ENCODE measurements around the gene PLEKHH1. TPM values are rescaled to one million over a fixed set of nuclear protein-coding genes. Genes with fewer than 3 reads are reported as not detected.

The PLEKHH1 gene
- polyA plus RNA-seq, 3 donors: 0.23 TPM; not detected in 2

- 73% methylated on average over 4 of the region's 7 CpGs for WGBS (ENCODE audit: insufficient coverage)
- no peak for TF ChIP-seq CTCF (IDR thresholded peaks at IDR 0.05)
- intact Hi-C loops (cut with micrococcal nuclease): loop anchor here (5.0 kb wide), 2 partner anchors 85 to 125 kb away; no protein-coding TSS in a partner anchor
- no peak for DNase-seq
- Histone ChIP-seq H3K9ac (ENCODE audit: insufficient read depth, low read length, poor library complexity, severe bottlenecking) (no peak overlapping the region), H3K27me3 (ENCODE audit: control insufficient read depth in 2 of 2, insufficient read depth in 2 of 2, low read length in 2 of 2) (no peaks in the 10 kb centered on the region), H4K20me1 (ENCODE audit: insufficient read depth, low read length) (no peaks in the 10 kb centered on the region), H3K9me3 (replicated peaks in 1 of 2; ENCODE audit: control insufficient read depth in 1 of 2, insufficient read depth in 1 of 2, low read length in 2 of 2) (no peaks in the 10 kb centered on the region), H3K4me2 (replicated peaks; ENCODE audit: extremely low read depth, low read length, poor library complexity, severe bottlenecking) (no peak overlapping the region), H3K4me3 (replicated peaks in 1 of 3; ENCODE audit: low read depth in 2 of 3, low read length in 3 of 3) (no peak overlapping the region), H3K36me3 (replicated peaks in 1 of 2; ENCODE audit: control insufficient read depth in 1 of 2, insufficient read depth in 2 of 2, low read length in 2 of 2) (peaks cover 0 to 6% of the 10 kb centered on the region in 2 donors), H3K27ac (ENCODE audit: low read depth in 1 of 2, low read length in 2 of 2) (no peak overlapping the region), H3K79me2 (ENCODE audit: insufficient read depth, low read length) (no peaks in the 10 kb centered on the region), H3K4me1 (ENCODE audit: control insufficient read depth in 1 of 2, insufficient read depth in 2 of 2, low read length in 2 of 2) (no peaks in the 10 kb centered on the region), H2AFZ (ENCODE audit: insufficient read depth, low read depth, low read length, poor library complexity, severe bottlenecking) (no peak overlapping the region)
- Mint-ChIP-seq H3K9me3 (no peaks in the 10 kb centered on the region), H3K4me1 (peaks cover 2% of the 10 kb centered on the region), H3K4me3 (no peak overlapping the region), H3K36me3 (peaks cover 6 to 9% of the 10 kb centered on the region in 2 donors), H3K27me3 (ENCODE audit: low read depth in 3 of 3) (peaks cover 0 to 4% (median 0%) of the 10 kb centered on the region in 3 donors), H3K27ac (no peak overlapping the region)
These were observed 49.0 kb downstream of the PLEKHH1 start for GRCh38 chr14:67582061-67582460.

- no peak overlapping the region for H3K4me2 ChIP-seq (replicated peaks; ENCODE audit: extremely low read depth, low read length, poor library complexity, severe bottlenecking)
- H3K27ac ChIP-seq (ENCODE audit: low read depth in 1 of 2, low read length in 2 of 2): no peak overlapping the region
- H3K4me3 ChIP-seq (replicated peaks in 1 of 3; ENCODE audit: low read depth in 2 of 3, low read length in 3 of 3): no peak overlapping the region
- Mint-ChIP-seq H3K4me1 (peaks cover 2% of the 10 kb centered on the region), H3K27me3 (ENCODE audit: low read depth in 3 of 3) (peaks cover 0 to 2% (median 0%) of the 10 kb centered on the region in 3 donors), H3K4me3 (no peak overlapping the region), H3K27ac (no peak overlapping the region), H3K9me3 (no peaks in the 10 kb centered on the region), H3K36me3 (peaks cover 16 to 18% of the 10 kb centered on the region in 2 donors)
- H3K4me1 ChIP-seq (ENCODE audit: control insufficient read depth in 1 of 2, insufficient read depth in 2 of 2, low read length in 2 of 2): no peaks in the 10 kb centered on the region
- peaks cover 12 to 19% of the 10 kb centered on the region in 2 donors for H3K36me3 ChIP-seq (replicated peaks in 1 of 2; ENCODE audit: control insufficient read depth in 1 of 2, insufficient read depth in 2 of 2, low read length in 2 of 2)
- no peak overlapping the region for H3K9ac ChIP-seq (ENCODE audit: insufficient read depth, low read length, poor library complexity, severe bottlenecking)
- peak; percentile 25 to 49 (median 48) for DNase-seq
- no peaks in the 10 kb centered on the region for H3K27me3 ChIP-seq (ENCODE audit: control insufficient read depth in 2 of 2, insufficient read depth in 2 of 2, low read length in 2 of 2)
- no peak overlapping the region for H2AFZ ChIP-seq (ENCODE audit: insufficient read depth, low read depth, low read length, poor library complexity, severe bottlenecking)
- WGBS (ENCODE audit: insufficient coverage): 60% methylated on average over 2 of the region's 6 CpGs
- H3K9me3 ChIP-seq (replicated peaks in 1 of 2; ENCODE audit: control insufficient read depth in 1 of 2, insufficient read depth in 1 of 2, low read length in 2 of 2): no peaks in the 10 kb centered on the region
- H3K79me2 ChIP-seq (ENCODE audit: insufficient read depth, low read length): no peaks in the 10 kb centered on the region
- intact Hi-C loops (cut with micrococcal nuclease): loop anchor here (1.0 to 5.0 kb wide), 3 partner anchors 83 to 123 kb away; no protein-coding TSS in a partner anchor
- TF ChIP-seq CTCF (IDR thresholded peaks at IDR 0.05): peak; percentile 74
- no peaks in the 10 kb centered on the region for H4K20me1 ChIP-seq (ENCODE audit: insufficient read depth, low read length)
These were observed 50.9 kb downstream of the PLEKHH1 start for GRCh38 chr14:67583711-67584644.

Measured in CD14-positive monocyte (primary cell).